Adrenal gland (tissue), 5 donors: ENCODE measurements around the gene MUC21.

ENCODE experiments used
- CTCF ChIP-seq, 6 experiments: fragments of 450-650 bp in 4 of 6; fragments of 200-600 bp in 2 of 6; sonication (generic) in 1 of 6; IDR thresholded peaks; 1 replicate in 5 of 6; 2 replicates in 1 of 6; pipeline versions ENCODE4 v1.5.1 to v1.8.0; 2016 to 2021; ENCODE audit warnings: antibody characterized with exemption in 6 of 6, mild to moderate bottlenecking in 2 of 6, moderate library complexity in 1 of 6
- POLR2A ChIP-seq, 2 donors: fragments of 450-650 bp; IDR thresholded peaks; one replicate each; pipeline ENCODE4 v1.6.1; 2017; ENCODE audit warnings: antibody characterized with exemption in 2 of 2, mild to moderate bottlenecking in 2 of 2, moderate library complexity in 1 of 2
- donor health status: DM: no; HTN: no; CAD: no.

- TF ChIP-seq POLR2A (IDR thresholded peaks at IDR 0.05) (no peak), CTCF (IDR thresholded peaks at IDR 0.05) (no peak)
Observed at GRCh38 chr6:31002471-31002870, 19.0 kb downstream of the MUC21 start.
